ENCODE measurements around the gene PHF20. TPM values are rescaled to one million over a fixed set of nuclear protein-coding genes. Genes with fewer than 3 reads are reported as not detected.
"Not testable (repeated sequence)": the region's sequence is repeated elsewhere in the genome, so short reads cannot be mapped to it uniquely, and the experiment has no call there.

PHF20 gene
- total and polyA plus RNA-seq, 8 donors: 9.4 to 20.3 (median 12.0) TPM

DNA sequence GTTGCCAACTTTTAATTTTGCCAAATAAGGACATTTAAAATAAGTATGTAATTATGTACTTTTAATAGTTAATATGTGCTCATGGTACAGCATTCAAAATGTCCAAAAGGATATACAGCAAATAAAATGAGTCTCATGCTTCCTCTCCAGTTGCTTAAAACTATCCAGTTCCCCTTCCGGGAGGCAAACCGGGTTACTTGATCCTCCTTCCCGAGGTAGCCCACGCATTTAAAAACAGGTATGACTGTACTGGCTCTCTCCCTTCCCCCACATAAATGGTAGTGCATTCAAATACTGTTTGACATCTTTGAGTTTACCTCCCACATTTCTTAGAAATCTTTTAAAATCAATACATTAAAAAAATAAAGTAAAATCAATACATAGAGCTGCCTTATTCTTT lies 66.4 kb downstream of the PHF20 start:
- Histone ChIP-seq H3K4me1 (no peaks in the 10 kb centered on the region), H3K27ac (no peak overlapping the region), H3K27me3 (no peaks in the 10 kb centered on the region), H3K36me3 (peaks cover 0 to 5% (median 4%) of the 10 kb centered on the region in 3 donors), H3K9me3 (no peaks in the 10 kb centered on the region), H3K4me3 (no peak overlapping the region)
- ATAC-seq (no peak), FAIRE-seq (no peak), DNase-seq (no peak)
- TF ChIP-seq, protein P1, sequence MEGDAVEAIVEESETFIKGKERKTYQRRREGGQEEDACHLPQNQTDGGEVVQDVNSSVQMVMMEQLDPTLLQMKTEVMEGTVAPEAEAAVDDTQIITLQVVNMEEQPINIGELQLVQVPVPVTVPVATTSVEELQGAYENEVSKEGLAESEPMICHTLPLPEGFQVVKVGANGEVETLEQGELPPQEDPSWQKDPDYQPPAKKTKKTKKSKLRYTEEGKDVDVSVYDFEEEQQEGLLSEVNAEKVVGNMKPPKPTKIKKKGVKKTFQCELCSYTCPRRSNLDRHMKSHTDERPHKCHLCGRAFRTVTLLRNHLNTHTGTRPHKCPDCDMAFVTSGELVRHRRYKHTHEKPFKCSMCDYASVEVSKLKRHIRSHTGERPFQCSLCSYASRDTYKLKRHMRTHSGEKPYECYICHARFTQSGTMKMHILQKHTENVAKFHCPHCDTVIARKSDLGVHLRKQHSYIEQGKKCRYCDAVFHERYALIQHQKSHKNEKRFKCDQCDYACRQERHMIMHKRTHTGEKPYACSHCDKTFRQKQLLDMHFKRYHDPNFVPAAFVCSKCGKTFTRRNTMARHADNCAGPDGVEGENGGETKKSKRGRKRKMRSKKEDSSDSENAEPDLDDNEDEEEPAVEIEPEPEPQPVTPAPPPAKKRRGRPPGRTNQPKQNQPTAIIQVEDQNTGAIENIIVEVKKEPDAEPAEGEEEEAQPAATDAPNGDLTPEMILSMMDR (IDR thresholded peaks at IDR 0.05): no peak
- intact Hi-C loops (cut with DNase I): no loop called here
- 89 to 91% methylated on average over 4 of the region's 4 CpGs for WGBS, 2 donors

GRCh38 chr20:35839904-35840303 lies 68.1 kb downstream of the PHF20 start:
- Histone ChIP-seq H3K36me3 (peaks cover 0 to 12% (median 12%) of the 10 kb centered on the region in 3 donors), H3K9me3 (no peaks in the 10 kb centered on the region), H3K27ac (no peak overlapping the region), H3K27me3 (no peaks in the 10 kb centered on the region), H3K4me3 (no peak overlapping the region), H3K4me1 (no peaks in the 10 kb centered on the region)
- no peak for FAIRE-seq
- WGBS, 2 donors: 89% methylated on average over 1 of the region's 1 CpG
- no peak for DNase-seq
- TF ChIP-seq, protein P1 (IDR thresholded peaks at IDR 0.05): no peak
- intact Hi-C loops (cut with DNase I): no loop called here
- ATAC-seq: no peak

DNA sequence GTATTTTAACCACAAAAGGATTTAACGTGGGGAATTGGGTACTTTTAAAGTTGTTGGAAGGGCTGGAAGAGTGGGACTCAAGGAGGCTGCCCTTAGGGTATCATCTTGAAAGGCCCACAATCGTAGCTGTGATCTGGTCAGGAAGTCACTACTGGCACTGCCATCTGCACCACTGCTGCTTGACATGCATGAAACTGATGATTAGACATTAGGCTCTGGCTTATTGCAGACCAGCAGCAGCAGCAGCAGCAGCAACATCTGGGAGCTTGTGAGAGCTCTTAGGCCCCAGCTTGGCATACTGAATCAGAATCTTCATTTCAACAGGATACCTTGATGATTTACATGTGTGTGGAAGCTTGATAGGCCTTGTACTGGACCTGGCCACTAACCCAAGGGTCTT lies 68.6 kb downstream of the PHF20 start:
- FAIRE-seq (no peak), DNase-seq (no peak), ATAC-seq (no peak)
- Histone ChIP-seq H3K9me3 (no peaks in the 10 kb centered on the region), H3K4me3 (no peak overlapping the region), H3K36me3 (peaks cover 0 to 12% (median 12%) of the 10 kb centered on the region in 3 donors), H3K27ac (no peak overlapping the region), H3K4me1 (no peaks in the 10 kb centered on the region), H3K27me3 (no peaks in the 10 kb centered on the region)
- intact Hi-C loops (cut with DNase I): no loop called here
- TF ChIP-seq, protein P1 (IDR thresholded peaks at IDR 0.05): no peak
- 82 to 90% methylated on average over 2 of the region's 2 CpGs for WGBS, 2 donors

GRCh38 chr20:35842361-35842760 lies 70.5 kb downstream of the PHF20 start:
- TF ChIP-seq, protein P1 (IDR thresholded peaks at IDR 0.05): no peak
- ATAC-seq: no peak
- Histone ChIP-seq H3K4me3 (no peak overlapping the region), H3K27me3 (no peaks in the 10 kb centered on the region), H3K27ac (no peak overlapping the region), H3K9me3 (no peaks in the 10 kb centered on the region), H3K36me3 (peaks cover 0 to 16% (median 12%) of the 10 kb centered on the region in 3 donors), H3K4me1 (no peaks in the 10 kb centered on the region)
- intact Hi-C loops (cut with DNase I): no loop called here
- no peak for FAIRE-seq
- DNase-seq: no peak
- WGBS, 2 donors: 96 to 98% methylated on average over 5 of the region's 5 CpGs

- intact Hi-C loops (cut with DNase I); H3K27me3 ChIP-seq; H3K27ac ChIP-seq; ATAC-seq; H3K4me1 ChIP-seq; H3K4me3 ChIP-seq; FAIRE-seq; H3K9me3 ChIP-seq; DNase-seq: not testable (repeated sequence)
- peaks cover 0 to 16% (median 12%) of the 10 kb centered on the region in 3 donors for H3K36me3 ChIP-seq
- 97 to 98% methylated on average over 6 of the region's 6 CpGs for whole genome bisulfite sequencing, 2 donors
Observed at GRCh38 chr20:35843894-35844293, 72.1 kb downstream of the PHF20 start.

Data from pancreas (tissue), 10 donors.